Stimulated activated CD8-positive, alpha-beta memory T cell treated with anti-CD3 and anti-CD28 coated beads, Interleukin-7, amount 100 ng/mL, for 4 hours (primary cell): ENCODE measurements around the gene KCNG2.

Experiments used
- DNase-seq, 2 donors: peaks; one replicate each; pipeline ENCODE4 v3.0.0-alpha.2; 2020; ENCODE audit warnings: low read depth in 2 of 2

The KCNG2 gene

DNA sequence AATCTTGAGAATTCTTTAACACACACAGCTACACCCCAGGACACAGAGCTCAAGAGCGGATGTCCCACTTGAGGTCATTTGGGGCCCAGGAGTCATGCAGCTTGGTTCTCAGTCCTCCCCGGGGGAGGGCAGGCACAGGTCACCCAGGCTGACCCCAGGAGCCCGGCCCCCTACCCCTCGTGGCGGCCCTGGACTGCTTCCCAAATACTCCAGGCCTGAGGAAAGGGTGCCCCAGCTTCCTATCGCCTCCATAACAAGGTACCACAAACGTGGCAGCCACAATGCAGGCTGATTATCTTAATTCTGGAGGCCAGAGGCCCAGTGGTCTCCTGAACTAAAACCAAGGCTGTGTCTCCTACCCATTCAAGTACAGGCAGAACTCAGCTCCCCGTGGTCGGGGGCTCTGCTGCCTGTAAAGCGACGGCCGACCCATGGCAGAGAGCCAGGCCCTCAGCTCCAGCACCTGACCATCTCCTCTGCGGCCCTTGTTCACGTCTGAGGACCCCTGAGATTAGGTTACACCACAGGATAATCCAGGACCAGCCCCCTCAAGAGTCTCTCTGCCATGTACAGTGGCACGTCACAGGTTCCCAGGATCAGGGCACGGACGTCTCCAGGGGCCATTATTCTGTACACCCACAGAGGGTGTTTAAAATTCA is 143.2 kb downstream of the KCNG2 start:
- DNase-seq, result no peak

DNA sequence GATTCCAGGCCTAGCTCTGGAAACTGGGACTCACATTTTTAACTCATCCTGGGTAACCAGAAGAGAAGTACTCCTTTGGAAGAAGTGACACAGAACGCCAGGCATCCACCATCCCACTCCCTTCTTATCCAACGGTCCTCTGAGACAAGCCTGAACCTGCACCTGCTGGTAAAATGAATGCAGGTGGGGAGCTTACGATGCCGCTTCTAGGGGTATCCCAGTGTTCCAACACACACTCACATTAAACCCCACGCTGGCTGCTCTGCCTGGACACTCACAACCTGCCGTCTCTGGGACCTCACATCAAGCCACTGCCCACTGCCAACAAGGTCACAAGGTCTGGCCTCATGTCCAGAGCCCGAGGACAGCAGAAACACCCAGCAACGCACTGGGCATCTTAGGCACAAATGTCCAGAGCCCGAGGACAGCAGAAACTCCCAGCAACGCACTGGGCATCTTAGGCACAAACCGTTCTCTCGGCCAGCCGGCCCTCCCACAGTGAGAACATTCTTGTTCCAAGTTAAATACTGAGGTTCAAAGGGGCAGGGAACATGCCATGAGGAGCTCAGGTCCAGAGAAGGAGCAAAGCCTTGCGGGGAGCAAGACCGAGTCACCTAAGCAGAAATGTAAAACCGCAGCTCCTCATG is 143.9 kb downstream of the KCNG2 start:
- DNase-seq, result no peak

GRCh38 chr18:79942211-79942610 is 144.5 kb downstream of the KCNG2 start:
- DNase-seq, result no peak

DNA sequence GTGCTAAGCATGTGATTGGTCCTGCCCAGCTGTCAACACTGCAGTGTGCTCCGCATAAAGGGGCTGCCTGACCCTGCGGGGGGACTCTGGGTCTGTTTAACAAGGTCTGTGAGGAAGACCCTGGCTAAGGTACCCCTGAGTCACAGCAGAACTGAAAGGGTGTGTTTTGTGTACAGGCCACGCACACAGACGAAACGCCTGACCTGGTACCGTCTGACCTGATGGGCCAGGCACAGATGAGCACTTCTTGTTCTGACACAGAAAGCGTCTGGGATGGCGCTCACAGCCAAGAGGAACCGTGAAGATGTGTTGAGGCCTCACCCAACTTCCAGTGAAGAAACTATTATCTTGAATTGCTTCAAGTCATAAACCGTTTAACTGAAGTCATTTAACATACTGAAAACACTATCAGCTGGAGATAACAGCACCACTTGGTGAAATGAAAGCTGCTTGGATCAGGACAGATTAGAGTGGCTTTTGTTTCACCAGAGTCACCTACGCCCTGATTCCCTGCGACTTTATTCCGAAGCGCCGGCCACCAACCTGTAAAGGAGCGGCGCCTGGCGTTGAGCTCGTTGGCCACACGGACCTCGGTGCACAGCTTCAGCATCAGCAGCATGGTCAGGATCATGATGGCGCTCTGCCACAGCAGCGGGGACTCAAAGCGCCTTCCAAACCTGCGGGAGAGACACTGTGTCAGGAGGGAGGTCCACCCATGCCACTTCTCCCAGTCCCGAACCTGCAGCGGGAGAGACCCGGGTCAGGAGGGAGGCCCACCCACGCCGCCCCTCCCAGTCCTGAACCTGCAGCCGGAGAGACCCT is 145.3 kb downstream of the KCNG2 start:
- DNase-seq, result no peak

GRCh38 chr18:79943608-79944125 is 145.9 kb downstream of the KCNG2 start:
- no peak for DNase-seq

GRCh38 chr18:79944126-79944731 is 146.5 kb downstream of the KCNG2 start:
- DNase-seq, result no peak

DNA sequence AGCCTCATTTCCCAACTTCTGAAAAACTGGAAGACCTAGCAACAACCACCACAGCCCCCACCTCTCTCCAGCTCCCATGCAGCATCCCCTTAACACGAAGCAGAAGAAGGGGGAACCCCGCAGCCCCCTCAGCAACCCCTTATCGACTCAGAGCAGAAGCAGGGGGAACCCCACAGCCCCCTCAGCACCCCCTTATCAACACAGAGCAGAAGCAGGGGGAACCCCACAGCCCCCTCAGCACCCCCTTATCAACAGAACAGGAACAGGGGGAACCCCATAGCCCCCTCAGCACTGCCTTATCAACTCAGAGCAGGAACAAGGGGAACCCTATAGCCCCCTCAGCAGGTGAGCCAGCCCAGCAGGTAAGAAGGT is 147.0 kb downstream of the KCNG2 start:
- DNase-seq, result no peak

- no peak for DNase-seq
Measured at GRCh38 chr18:79945118-79946042, 147.6 kb downstream of the KCNG2 start.

DNA sequence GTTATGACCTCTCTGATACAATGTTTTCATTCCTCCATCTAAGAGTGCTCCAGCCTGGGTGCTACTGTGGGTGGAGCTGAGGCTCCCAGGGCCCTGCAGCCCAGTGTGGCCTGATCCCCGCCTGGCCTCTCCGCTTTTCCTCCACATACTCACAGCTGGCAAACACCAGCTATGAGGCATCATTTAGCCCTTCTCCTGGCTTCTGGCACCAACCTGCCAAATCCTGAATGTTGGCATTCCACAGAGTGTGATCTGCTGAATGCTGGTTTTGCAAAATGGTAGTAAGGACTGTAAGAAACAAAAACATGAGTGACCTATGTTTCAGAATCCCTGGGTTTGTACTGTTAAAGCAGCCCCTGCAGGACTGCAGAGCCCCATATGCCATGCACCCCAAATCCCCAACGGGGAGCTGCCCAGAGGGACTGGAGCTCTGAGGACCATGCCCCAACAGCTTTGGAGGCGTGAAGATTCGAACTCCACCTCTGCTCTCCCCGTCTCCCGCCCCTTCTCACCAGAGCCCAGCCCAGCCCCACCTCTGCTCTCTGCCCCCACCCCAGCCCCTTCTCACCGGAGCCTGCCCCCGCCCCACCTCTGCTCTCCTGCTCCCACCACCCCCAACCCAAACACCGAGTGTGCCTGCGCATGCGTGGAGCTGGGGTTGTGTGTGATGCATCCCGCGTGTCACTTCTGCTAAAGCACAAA is 149.5 kb downstream of the KCNG2 start:
- DNase-seq, result no peak

DNA sequence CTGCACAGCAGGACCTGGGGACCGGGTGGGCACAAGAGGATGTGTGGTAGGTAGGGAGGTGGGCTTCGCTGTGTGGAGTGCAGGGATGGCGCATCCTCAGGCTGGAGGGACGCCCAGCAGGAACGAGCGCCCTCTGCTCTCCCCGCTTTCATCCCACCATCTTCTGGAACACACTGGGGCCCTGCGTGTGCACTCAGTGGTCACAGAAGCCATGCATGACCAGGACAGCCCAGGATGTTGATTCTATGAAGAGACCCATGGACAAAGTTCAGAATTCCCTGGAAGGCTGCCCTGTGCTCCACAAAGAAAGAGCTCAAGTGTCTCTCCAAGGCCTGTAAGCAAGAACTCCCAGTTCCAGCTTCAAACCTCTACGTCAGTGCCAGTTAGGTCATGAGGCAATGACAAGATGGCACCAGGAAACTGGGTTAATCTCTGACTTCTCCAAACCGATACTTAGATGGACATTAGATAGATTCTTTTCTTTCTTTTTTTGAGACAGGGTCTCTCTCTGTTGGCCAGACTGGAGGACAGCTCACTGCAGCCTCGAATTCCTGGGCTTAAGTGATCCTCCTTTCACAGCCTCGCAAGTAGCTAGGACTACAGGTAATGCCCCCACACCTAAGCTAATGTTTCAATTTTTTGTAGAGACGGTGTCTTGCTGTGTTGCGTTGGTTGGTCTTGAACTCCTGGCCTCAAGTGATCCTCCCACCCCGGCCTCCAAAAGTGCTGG is 150.3 kb downstream of the KCNG2 start:
- no peak for DNase-seq

GRCh38 chr18:79948719-79949411 is 151.1 kb downstream of the KCNG2 start:
- DNase-seq, result no peak
